Dedifferentiated amniotic fluid mesenchymal stem cell (primary cell): ENCODE results near the gene SERTAD4.

Experiments used
- DNase-seq: peaks from one replicate; pipeline ENCODE4 v3.0.0-alpha.2; 2016; ENCODE audit errors: extremely low spot score

SERTAD4 gene

GRCh38 chr1:210233216-210233494 is 559 bp downstream of the SERTAD4 start:
- no peak for DNase-seq

- peak; percentile 55 for DNase-seq
Observed at GRCh38 chr1:210233495-210234328, 1.1 kb downstream of the SERTAD4 start.

GRCh38 chr1:210234329-210234757 is 1.7 kb downstream of the SERTAD4 start:
- DNase-seq: no peak

GRCh38 chr1:210235363-210236053 is 2.9 kb downstream of the SERTAD4 start:
- DNase-seq: no peak

- DNase-seq: no peak
Observed at GRCh38 chr1:210236386-210236839, 3.8 kb downstream of the SERTAD4 start.

GRCh38 chr1:210236840-210237409 is 4.3 kb downstream of the SERTAD4 start:
- DNase-seq: peak; percentile 63

- DNase-seq: no peak
Observed at GRCh38 chr1:210237479-210237878, 4.9 kb downstream of the SERTAD4 start.

GRCh38 chr1:210237981-210238380 is 5.4 kb downstream of the SERTAD4 start:
- no peak for DNase-seq

GRCh38 chr1:210239349-210240111 is 6.9 kb downstream of the SERTAD4 start:
- peak; percentile 70 for DNase-seq

- DNase-seq: no peak
Observed at GRCh38 chr1:210241121-210241520, 8.5 kb downstream of the SERTAD4 start.

- DNase-seq: no peak
Observed at GRCh38 chr1:210244746-210245367, 12.3 kb downstream of the SERTAD4 start.

- no peak for DNase-seq
Observed at GRCh38 chr1:210246447-210246846, 13.9 kb downstream of the SERTAD4 start.

GRCh38 chr1:210248341-210248740 is 15.7 kb downstream of the SERTAD4 start:
- no peak for DNase-seq

- DNase-seq: no peak
Observed at GRCh38 chr1:210250665-210250997, 18.0 kb downstream of the SERTAD4 start.

GRCh38 chr1:210250998-210251679 is 18.5 kb downstream of the SERTAD4 start:
- DNase-seq: no peak

GRCh38 chr1:210251680-210252490 is 19.3 kb downstream of the SERTAD4 start:
- DNase-seq: no peak

GRCh38 chr1:210252621-210253051 is 20.0 kb downstream of the SERTAD4 start:
- no peak for DNase-seq

GRCh38 chr1:210254298-210254697 is 21.7 kb downstream of the SERTAD4 start:
- no peak for DNase-seq

GRCh38 chr1:210257698-210258529 is 25.3 kb downstream of the SERTAD4 start:
- no peak for DNase-seq
